Fibroblast of skin of back (primary cell): ENCODE data around the gene RYR2.
"Not testable (repeated sequence)": the region's sequence is repeated elsewhere in the genome, so short reads cannot be mapped to it uniquely, and the experiment has no call there.

ENCODE experiments used
- DNase-seq: peaks from one replicate; pipeline ENCODE4 v3.0.0-alpha.2; 2013

RYR2 gene

DNA sequence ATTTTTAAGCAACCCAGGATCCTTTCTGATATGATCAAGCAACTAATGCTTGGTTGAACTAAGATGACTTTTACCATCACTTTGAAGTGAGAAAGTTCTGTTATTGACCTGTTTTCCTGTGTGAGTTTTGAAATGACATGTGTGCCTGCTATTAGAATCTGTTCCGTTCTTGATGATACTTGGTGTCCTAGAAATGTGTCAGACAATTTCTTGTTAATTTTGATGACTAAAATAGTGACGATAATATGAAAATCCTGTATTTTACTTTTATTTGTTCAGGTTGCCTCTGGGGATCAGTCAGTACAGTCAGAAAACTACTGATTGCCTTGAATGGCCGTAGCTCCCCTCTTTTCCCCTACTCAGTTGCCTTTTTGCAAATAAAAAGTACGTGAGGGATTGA lies 228.0 kb downstream of the RYR2 start:
- DNase-seq, result no peak

DNA sequence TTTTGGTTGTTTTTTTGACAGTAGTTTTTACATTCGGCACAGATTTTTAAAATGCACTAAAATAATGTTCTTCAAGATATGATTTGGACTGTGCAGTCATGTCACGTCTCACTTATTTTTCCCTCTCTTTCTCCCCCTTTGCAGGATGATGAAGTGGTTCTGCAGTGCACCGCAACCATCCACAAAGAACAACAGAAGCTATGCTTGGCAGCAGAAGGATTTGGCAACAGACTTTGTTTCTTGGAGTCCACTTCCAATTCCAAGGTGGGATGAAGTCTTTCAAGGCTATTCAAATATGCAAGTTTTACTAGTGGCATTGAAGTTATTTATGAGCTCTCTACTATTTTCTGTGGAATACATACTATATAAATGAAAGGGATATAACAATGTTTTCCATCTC lies 228.4 kb downstream of the RYR2 start:
- DNase-seq, result no peak

DNA sequence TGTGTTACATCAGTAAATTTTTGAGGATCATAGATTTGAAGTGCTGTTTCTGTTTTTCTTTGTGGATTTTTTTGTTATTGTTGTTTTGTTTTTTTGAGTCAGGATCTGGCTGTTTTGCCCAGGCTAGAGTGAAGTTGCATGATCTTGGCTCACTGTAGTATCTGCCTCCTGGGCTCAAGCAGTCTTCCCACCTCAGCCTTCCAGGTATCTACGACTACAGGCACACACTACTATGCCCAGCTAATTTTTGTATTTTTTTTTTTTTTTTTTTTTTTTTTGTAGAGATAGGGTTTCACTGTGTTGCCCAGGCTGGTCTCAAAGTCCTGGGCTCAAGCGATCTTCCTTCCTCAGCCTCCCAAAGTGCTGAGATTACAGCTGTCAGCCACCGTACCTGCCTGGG lies 236.0 kb downstream of the RYR2 start:
- not testable (repeated sequence) for DNase-seq

DNA sequence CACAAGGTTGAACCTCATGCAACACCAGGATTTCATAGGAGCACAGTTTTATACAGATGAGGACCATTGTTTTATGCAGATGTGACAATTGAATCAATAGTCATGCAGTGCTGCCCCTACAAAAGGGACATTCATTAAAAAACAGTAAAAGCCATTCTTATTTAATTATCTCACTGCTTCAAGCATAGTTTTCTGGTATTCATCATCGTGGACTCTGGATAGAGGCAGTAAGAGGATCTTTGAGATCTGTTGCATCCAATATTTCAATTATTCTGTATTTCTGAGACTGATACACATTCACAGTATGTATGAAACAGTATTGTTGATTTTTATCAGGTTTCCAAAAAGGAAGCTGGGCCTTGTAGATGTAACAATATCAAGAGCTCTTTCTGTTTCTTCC lies 237.6 kb downstream of the RYR2 start:
- no peak for DNase-seq

DNA sequence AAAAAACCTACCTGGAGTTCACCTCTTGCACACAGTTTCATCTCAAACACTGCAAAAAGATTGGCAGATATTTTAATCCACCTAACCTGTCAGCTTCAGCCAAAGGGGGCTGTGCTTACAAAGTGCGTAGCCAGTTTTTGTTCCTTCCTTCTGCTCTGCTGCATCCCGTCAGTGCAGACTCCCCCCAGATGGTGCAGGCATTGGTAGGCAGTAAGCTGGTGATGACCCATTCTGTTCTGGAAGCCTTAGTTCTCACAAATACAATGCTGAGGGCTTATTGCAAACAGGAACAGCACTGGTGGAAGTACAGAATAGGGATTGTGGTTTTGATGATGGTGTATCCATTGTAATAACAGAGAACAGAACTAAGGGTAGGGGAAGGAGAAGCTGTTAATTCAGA lies 239.5 kb downstream of the RYR2 start:
- no peak for DNase-seq

DNA sequence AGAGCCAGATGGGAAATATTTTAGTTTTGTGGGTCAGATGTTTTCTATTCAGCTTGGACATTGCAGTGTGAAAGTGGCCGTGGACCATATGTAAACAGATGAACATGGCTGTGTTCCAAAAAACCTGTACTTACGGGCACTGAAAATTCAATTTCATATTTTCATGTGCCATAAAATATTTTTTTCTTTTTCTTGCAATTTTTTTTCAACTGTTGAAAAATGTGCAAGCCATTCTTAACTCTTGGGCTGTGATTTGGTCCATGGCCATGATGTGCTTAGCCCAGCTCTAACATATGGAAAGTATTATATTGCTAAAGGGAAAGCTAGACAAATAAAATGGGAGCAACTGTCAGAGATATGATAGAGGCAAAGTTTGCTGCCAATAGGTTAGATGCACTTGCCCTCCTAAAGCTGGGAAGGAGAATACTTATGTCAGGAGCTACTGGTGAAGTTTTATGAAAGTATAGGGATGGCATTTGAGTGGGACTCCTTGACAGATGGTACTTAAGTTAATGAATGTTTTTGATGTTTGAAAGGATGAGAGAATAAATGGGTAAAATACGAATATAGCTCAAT lies 240.3 kb downstream of the RYR2 start:
- no peak for DNase-seq

DNA sequence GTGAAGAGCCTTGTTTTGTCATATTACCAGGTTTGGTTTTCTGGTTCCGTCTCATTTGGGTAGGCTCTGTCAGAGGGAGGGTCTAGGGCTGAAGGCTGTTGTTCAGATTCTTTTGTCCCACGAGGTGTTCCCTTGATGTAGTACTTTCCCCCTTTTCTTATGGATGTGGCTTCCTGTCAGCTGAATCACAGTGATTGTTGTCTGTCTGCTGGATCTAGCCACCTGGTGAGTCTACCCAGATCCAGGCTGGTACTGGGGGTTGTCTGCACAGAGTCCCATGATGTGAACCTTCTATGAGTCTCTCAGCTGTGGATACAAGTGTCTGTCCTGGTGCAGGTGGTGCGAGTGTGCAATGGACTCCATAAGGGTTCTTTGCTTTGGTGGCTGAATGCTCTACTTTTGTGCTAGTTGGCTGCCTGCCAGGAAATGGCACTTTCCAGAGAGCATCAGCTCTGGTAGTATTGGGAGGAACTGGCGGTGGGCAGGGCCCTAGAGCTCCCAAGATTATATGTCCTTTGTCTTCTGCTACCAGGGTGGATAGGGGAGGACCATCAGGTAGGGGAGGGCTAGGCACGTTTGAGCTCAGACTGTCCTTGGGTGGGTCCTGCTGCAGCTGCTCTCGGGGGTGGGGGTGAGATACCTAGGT lies 246.0 kb downstream of the RYR2 start:
- DNase-seq, result no peak

DNA sequence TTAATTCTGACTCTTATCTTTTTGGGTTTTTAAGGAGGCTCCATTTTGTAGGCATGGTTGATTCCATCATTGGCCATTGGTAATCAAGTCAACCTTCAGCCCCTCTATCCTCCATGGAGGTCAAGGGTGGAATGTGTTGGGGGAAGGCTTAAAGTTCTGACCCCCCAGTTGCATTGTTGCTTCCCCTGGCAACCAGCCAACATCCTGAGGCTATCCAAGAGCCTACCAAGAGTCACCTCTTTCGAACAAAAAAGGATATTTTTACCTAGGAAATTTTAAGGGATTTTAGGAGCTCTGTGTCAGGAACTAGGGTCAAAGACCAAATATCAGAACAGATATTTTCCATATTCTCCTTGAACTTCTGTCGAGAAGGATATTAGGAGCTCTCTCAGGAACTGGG lies 251.8 kb downstream of the RYR2 start:
- no peak for DNase-seq

DNA sequence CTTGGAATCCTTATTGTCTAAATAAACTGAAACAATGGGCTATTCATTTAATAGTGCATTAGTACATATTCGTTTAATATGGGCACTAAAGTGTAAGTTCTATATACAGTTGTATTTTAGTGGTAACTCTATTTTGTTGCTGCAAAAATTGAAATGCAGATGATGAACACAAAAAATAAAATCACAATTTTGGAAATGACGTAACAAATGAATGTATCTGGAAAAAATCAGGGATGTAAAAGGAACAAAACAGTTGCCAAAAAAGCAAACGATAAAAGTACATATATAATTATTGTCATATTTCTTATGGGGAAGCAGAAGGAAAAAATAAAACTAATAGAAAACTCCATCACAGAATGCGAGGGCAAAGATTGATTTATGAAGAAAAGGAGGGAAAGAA lies 254.9 kb downstream of the RYR2 start:
- DNase-seq, result no peak

DNA sequence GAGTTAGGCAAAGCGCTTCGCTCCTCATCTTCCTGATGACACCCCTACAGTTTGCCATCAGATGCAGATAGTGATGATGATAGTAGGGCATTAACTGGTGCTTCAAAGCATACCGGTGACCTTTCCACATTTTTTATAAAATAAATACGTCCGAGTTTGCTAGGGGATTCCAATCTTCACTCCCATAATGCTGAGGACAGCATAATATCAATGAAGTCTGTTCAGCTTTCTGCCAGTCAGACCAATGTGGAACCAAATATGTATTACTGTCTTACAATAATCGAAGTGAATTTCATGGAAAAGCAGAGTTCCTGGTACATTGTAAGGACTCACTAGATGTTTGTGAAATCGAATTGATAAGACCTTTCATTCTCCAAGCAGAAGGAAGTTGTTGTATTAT lies 258.7 kb downstream of the RYR2 start:
- DNase-seq, result no peak

DNA sequence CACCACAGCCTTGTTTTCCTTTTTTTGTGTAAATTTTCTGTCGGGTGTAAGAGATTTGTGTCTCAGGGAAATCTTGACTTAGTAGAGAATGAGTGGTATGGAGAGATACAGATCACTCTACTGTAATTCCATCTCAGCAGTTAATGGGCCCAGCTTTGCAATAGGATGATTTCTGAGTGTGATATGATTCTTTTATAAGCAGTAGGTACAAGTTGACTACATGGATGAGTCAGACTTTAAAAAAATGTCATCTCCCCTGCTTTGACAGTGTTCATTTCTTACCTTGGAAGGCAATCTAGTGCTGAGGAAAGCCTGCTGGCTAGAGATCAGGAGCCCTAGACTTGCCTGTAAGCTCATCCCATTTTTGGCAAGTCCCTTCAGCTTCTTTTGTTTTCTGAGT lies 261.9 kb downstream of the RYR2 start:
- no peak for DNase-seq

DNA sequence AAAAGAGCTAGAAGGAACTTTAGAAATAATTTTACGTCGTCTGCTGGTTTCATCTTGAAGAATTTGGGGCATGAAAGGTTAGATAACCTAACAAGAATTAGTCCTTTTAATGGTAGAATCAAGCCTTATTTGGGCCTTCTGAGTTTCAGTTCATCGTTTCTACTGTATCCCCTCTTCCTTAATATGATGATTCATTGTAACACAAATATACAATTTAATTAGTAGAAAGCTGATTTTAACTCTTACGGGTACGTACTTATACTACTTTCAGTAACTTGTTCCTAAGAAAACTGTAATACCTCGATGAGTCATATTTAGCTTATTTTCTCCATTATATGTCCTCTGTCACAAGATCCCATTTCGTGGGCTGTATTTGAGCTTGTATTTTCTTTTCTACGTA lies 264.7 kb downstream of the RYR2 start:
- DNase-seq, result no peak

DNA sequence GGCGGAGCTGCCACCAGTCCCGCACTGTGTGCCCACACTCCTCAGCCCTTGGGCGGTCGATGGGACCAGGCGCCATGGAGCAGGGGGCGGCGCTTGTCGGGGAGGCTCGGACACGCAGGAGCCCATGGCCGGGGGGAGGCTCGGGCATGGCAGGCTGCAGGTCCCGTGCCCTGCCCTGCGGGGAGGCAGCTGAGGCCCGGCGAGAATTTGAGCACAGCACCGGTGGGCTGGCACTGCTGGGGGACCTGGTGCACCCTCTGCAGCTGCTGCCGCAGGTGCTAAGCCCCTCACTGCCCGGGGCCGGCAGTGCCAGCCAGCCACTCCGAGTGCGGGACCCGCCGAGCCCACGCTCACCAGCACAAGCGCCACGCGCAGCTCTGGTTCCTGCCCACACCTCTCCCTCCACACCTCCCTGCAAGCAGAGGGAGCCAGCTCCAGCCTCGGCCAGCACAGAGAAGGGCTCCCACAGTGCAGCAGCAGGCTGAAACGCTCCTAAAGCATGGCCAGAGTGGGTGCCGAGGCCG lies 267.7 kb downstream of the RYR2 start:
- no peak for DNase-seq

DNA sequence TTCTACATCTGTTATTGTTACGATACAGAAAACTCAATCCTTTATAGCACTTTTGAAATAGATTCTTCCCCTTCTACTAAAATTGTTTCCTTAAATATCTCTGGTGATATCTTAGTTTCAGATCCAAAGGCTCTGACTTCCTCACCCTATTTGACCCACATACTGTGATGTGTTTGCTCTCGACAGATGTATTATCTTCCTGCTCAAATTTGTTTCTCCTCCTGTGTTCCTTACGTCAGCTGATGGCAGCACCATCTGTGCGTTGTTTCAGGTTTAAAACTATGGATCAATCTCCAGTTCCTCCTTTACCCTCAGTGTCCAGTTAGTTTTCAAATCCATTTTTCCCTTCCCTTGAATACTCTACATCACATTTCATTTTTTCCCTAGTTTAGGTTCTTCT lies 274.4 kb downstream of the RYR2 start:
- no peak for DNase-seq

DNA sequence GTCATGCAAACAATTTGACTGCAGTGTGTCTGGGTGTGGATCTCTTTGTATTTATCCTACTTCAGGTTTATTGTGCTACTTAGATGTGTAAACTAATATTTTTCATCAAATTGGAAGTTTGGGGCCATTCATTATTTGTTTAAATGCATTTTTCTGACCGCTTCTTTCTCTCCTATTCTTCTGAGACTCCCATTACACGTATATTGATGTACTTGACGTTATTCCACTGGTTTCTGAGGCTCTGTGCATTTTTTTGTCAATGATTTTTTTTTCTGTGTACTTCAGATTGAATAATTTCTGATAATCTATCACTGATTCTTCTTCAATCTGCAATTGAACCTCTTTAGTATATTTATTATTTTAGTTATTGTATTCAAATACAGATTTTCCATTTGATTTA lies 276.8 kb downstream of the RYR2 start:
- DNase-seq, result no peak

DNA sequence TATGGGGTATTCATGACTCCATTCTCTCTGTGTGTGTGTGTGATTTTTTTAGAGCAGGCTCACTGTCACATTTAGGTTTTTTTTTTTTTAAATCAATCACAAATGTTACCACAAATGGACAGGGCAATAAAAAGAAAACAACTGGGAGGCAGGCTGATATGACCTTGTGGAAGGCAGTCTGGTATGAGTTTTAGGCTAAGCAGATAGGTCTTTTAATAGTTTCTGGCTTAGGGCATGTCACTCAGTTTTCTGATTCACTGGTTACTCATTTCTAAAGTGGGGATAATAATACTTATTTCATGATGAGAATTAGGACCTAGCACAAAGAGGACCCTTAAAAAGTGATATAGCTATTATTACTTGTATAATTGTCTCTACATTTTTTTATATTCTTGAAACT lies 278.9 kb downstream of the RYR2 start:
- no peak for DNase-seq

DNA sequence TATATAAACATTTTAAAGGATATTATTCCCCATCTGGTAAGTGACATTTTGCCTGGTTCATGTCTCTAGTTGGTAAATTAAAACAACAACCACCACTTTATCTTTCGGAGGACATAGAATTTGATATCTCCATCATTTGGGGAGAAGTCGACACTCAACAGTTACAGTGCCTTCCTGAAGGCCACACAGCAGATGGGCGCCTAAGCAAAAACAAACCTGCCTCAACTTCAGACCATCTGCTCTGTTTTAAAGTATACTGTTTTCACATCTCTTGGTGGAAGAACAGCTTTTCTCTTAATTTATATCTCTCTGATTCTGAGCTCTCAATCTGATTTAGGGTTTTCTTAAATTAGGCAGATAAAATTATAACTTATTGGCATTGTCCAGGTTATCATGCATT lies 282.2 kb downstream of the RYR2 start:
- no peak for DNase-seq

DNA sequence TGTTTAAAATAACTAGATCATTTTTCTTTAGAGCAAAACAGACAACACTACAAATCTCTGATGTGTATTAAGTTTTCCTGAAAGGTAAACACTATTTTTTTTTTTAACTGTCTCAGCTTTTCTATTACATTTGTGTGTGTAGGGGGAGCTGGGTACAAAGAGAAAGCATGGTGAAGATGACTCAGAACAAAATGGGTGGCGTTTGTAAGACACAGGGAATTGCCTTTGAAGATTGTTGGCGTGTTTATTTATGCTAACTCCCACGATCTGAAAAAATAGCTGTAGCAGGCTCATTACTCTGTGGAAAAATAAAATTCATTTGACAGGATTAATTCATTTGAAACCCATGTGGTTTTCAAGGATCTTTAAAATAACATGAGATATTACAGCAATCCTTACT lies 285.1 kb downstream of the RYR2 start:
- no peak for DNase-seq

DNA sequence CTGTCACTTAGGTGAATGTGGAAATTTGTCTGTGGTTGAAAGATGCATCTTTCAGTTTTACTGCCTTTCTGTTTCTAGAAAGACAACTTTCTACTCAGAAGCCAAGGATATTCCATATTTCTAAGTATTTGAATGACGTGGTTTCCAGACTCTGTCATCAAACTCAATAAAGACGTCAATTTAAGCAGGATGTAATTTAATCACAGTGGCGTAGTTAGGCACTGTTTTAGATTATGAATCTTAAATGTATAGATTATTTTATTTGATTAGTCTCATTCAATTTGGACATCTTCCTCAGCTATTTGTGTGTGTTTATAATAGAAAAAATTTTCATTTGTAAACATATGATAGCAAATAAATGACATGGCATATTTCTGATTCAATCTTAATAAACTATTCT lies 298.9 kb downstream of the RYR2 start:
- DNase-seq, result no peak

DNA sequence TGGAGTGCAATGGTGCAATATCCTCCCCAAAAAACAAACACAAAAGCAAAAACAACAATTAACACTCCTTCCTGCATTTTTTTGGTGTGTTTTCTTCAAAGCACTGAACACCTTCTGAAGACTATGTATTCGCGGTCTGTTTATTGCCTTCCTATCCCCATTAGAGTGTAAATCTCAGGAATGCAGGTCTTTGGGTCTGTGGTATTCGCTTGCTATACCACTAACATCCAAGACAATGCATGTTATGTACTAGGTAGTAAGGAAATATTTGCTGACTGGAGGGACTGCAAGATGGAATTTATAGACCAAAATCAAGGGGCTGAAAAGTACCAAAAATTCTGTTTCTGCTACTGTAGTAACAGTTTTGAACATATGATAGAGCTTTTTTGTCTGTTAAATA lies 299.4 kb downstream of the RYR2 start:
- no peak for DNase-seq

DNA sequence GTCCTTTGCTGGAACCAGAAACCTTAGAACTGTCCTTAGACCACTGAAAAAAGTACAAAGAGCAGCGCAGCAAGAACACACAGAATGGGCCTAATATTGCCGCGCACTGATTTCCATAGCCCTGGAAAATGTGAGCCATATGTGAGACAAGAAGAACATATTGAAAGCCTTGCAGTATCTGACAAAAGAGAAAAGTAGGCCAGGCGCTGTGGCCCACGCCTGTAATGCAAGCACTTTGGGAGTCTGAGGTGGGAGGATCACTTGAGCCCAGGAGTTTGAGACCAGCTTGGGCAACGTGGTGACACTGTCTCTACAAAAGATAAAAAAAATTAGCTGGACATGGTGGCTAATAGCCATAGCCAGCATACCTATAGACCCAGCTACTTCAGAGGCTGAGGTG lies 300.7 kb downstream of the RYR2 start:
- no peak for DNase-seq

DNA sequence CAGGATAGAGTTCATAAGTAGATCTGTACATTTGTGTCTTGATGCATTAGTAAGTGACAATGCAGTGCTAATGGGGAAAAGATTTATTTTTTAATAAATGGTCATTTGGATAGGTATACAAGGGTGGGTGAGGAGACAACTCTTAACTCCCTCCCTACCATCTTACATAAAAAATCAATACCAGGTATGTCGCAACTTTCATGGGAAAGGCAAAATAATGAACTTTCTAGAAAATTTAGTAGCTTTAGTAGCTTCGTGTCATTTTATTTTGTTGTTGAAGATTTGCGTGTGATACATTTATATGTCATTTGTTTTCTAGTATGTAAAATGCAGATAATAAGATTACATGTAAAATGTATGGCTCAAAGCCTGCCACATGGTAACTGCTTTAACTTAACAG lies 310.8 kb downstream of the RYR2 start:
- no peak for DNase-seq

DNA sequence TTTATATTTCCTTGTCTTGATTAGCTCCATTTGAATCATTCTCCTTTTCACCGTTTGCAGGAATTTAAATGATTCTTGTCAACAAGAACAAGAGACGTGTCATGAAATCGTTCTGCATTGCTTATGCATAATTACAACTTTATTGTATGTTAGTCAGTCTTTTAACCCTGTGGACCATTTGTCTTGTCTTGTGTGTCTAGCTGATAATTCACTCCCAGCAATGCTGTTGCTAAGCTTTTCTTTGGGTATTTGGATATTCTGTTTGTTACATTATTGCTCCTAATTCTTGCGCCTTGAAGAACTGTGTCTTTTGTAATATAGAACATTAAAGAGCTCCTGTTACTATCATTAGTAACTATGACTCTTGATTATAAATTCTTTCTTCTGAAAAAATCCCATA lies 311.9 kb downstream of the RYR2 start:
- no peak for DNase-seq

DNA sequence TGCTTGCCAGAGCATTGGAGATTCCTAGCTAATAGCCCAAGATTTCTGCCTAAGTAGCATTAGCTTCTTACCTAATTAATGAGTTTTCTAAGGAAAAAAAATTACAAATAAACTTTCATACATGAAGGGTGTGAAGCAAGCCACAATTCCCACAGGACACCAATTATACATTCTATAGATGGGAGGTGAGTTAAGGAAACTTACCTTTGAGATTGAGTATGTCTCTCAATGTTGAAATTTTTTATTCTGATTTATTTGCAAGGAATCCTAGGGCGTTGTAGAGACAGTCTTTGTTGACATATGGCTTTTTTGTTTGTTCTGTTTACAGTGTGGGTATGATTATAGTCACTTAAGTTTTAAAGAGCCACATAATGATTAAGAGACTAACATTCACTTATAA lies 313.0 kb downstream of the RYR2 start:
- no peak for DNase-seq

DNA sequence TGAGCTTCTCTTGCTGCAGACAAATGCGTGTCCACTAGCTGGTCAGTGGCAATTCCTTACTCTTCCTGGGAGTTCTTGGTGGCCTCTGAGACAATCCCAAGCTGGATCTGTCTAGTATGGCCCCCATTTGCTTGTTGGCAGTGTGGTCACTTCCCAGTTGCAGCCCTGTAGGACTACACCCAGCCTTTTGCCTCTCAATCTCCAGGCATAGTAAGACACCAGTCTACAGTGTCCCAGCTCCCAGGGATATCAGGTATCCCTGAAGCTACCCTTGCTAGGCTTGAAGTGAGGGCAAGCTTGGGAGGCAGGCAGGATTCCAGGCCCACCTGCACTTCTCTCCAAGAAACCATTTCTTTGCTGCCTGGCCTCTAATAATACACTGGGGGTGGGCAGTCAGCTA lies 316.6 kb downstream of the RYR2 start:
- DNase-seq, result no peak
